Progenitor cell of endocrine pancreas (in vitro differentiated cells): Measurements from ENCODE around the gene GZMM. TPM values are rescaled to one million over a fixed set of nuclear protein-coding genes. Genes with fewer than 3 reads are reported as not detected.
A peak's percentile ranks its signal among the peaks of the same experiment; 100 is the strongest.

Experiments
- DNase-seq: peaks from one replicate; pipeline ENCODE4 v3.0.0; 2021; ENCODE audit warnings: low spot score; ENCODE audit not compliant: unreplicated experiment
- H3K27ac Mint-ChIP-seq: 2 replicates; pipeline ENCODE4 v1.8.0; 2021; ENCODE audit warnings: mild to moderate bottlenecking, moderate library complexity, mixed read lengths
- H3K27me3 Mint-ChIP-seq: 2 replicates; pipeline ENCODE4 v1.8.0; 2021; ENCODE audit warnings: mixed read lengths
- H3K36me3 Mint-ChIP-seq: 2 replicates; pipeline ENCODE4 v1.8.0; 2022; ENCODE audit warnings: mixed read lengths; ENCODE audit not compliant: insufficient read depth
- H3K4me1 Mint-ChIP-seq: 2 replicates; pipeline ENCODE4 v1.8.0; 2021; ENCODE audit warnings: low read depth, mixed read lengths
- H3K4me3 Mint-ChIP-seq: 2 replicates; pipeline ENCODE4 v1.8.0; 2021; ENCODE audit warnings: low read depth, mild to moderate bottlenecking, moderate library complexity, mixed read lengths
- H3K9me3 Mint-ChIP-seq: 2 replicates; pipeline ENCODE4 v1.8.0; 2021; ENCODE audit warnings: low read depth, mixed read lengths
- CTCF ChIP-seq: fragments of 200-600 bp; sonication (generic); IDR thresholded peaks from one replicate; pipeline ENCODE4 v1.5.0; 2021; ENCODE audit warnings: antibody characterized with exemption, mild to moderate bottlenecking; ENCODE audit not compliant: unreplicated experiment
- total RNA-seq: library from RNA; stranded (reverse); gene quantifications from 2 replicates; pipeline ENCODE4 v1.2.1, GENCODE V29; 2021

GZMM gene
- total RNA-seq, 1 donor from 2014 or later = 0.31 TPM

DNA sequence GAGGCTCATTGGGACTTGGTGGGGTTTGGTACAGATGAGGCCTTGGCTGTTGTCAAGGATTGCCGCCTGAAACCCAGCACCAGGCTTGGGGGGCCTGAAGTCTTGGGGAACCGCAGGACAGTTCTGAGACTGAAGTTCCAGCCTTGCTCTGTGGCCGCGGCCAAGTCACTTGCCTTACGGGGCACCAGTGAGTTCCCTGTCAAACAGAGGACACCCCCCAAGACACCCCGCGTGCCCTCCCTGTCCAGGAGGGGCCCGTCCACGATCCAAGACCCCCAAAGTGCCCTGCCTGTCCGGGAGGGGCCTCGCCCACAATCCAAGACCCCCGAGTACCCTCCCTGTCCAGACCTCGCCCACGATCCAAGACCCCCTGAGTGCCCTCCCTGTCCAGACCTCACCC, 9.8 kb upstream of the GZMM start:
- peaks cover 4% of the 10 kb centered on the region for H3K36me3 Mint-ChIP-seq
- H3K4me3 Mint-ChIP-seq = peak overlapping the region; percentile 82
- H3K27me3 Mint-ChIP-seq = no peaks in the 10 kb centered on the region
- no peak for DNase-seq
- H3K9me3 Mint-ChIP-seq = no peaks in the 10 kb centered on the region
- no peak for TF ChIP-seq CTCF
- no peak overlapping the region for H3K27ac Mint-ChIP-seq
- peaks cover 7% of the 10 kb centered on the region for H3K4me1 Mint-ChIP-seq

- no peak for TF ChIP-seq CTCF
- DNase-seq = no peak
- peak overlapping the region; percentile 55 for H3K4me3 Mint-ChIP-seq
- H3K4me1 Mint-ChIP-seq = peaks cover 7% of the 10 kb centered on the region
- H3K27me3 Mint-ChIP-seq = no peaks in the 10 kb centered on the region
- peaks cover 4% of the 10 kb centered on the region for H3K36me3 Mint-ChIP-seq
- no peak overlapping the region for H3K27ac Mint-ChIP-seq
- no peaks in the 10 kb centered on the region for H3K9me3 Mint-ChIP-seq
Observed at GRCh38 chr19:535017-535835, 8.6 kb upstream of the GZMM start.

DNA sequence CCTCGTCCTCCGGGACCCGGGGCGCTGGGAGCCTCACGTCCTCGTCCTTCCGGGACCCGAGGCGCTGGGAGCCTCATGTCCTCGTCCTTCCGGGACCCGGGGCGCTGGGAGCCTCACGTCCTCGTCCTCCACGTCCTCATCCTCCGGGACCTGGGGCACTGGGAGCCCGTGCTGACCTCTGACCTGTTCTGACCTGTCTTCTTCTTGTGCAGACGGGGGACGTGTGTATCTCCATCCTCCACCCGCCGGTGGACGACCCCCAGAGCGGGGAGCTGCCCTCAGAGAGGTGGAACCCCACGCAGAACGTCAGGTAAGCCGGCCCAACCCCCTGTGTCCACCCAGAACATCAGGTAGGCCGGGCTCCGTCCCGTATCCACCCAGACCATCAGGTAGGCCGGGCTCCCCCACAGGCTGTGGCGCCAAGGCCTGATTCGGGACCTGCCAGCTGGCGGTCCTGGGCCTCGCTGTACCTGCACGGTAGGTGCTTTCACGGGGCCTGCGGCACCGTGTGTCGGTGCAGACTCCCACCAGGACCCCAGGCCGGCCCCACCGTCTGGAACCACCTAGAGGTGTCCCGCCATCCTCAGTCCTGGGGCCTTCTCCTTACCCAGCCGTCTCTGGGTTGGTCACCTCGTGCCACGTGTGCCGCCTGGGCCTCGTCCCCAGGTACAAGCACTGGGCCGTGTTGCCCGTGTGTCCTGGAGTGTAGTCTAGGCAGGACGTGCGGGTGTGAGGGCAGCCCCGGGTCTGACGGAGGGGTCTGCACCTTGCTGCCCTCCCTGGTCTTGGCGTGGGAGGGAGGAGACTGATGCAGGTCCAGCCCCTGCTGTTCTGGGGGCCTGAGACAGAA, 7.6 kb upstream of the GZMM start:
- no peak for TF ChIP-seq CTCF
- no peak for DNase-seq
- Mint-ChIP-seq H3K36me3 (peaks cover 4% of the 10 kb centered on the region), H3K27me3 (no peaks in the 10 kb centered on the region), H3K9me3 (no peaks in the 10 kb centered on the region), H3K27ac (no peak overlapping the region), H3K4me3 (no peak overlapping the region), H3K4me1 (peaks cover 7% of the 10 kb centered on the region)

DNA sequence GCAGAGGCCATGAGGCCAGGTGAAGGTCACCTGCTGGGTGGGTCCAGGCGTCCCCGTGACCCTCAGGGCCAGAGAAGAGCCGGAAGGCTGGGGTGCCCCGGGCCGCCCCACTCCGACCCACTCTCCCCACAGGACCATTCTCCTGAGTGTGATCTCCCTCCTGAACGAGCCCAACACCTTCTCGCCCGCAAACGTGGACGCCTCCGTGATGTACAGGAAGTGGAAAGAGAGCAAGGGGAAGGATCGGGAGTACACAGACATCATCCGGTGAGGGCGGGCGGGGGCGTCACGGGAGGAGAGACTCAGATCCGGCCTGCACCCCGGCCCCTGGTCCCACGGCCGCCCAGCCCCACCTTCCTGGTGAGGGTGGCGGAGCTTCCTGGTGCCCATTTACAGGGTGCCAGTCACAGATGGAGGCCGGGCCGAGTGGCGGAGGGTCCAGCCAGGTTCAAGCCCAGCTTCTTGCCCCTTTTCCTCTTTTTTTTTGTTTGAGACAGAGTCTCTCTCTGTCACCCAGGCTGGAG, 6.9 kb upstream of the GZMM start:
- H3K27ac Mint-ChIP-seq = no peak overlapping the region
- DNase-seq = no peak
- peaks cover 4% of the 10 kb centered on the region for H3K36me3 Mint-ChIP-seq

More for the DNA sequence above, 6.9 kb upstream of the GZMM start:
- TF ChIP-seq CTCF = no peak
- H3K9me3 Mint-ChIP-seq = no peaks in the 10 kb centered on the region
- H3K4me3 Mint-ChIP-seq = no peak overlapping the region
- H3K4me1 Mint-ChIP-seq = peaks cover 7% of the 10 kb centered on the region
- no peaks in the 10 kb centered on the region for H3K27me3 Mint-ChIP-seq
